Measurements from ENCODE around the gene CORIN. TPM values are rescaled to one million over a fixed set of nuclear protein-coding genes. Genes with fewer than 3 reads are reported as not detected.

Gene CORIN
- polyA plus RNA-seq, 4 donors = 0.04 to 0.16 TPM; not detected in 2

DNA sequence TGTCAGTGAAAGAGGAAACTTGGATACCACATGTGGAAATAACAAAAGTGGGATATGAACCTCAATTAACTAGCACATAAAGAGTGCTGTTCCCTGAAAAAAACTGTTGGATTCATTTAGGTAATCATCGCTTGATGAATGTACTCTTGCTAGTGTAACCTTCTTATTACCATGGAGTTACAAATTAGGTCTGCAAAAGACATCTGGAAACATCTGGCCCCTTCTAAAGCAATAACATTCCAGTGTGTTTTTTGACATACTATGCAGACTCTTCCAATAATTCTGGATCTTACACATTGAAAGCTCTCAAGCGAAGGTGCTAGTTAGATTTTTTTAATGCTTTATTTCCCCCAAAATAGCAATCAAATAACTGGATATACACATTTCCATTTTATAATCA lies 218.2 kb downstream of the CORIN start:
- H3K27me3 ChIP-seq (ENCODE audit: control insufficient read depth in 3 of 3, insufficient read depth in 3 of 3, low read length in 3 of 3) = no peaks in the 10 kb centered on the region
- H3K4me1 ChIP-seq (ENCODE audit: control insufficient read depth in 3 of 3, insufficient read depth in 2 of 3, low read depth in 1 of 3, low read length in 2 of 3) = no peaks in the 10 kb centered on the region
- 77 to 93% (median 92%) methylated on average over 2 of the region's 2 CpGs for WGBS, 3 donors
- FAIRE-seq (no peak), DNase-seq (no peak)
- no peak overlapping the region for H3K27ac ChIP-seq (ENCODE audit: low read depth in 1 of 3, low read length in 2 of 3)
- H3K4me3 ChIP-seq (ENCODE audit: low read depth in 1 of 3, low read length in 3 of 3) = no peak overlapping the region
- H3K9me3 ChIP-seq (ENCODE audit: control insufficient read depth in 2 of 2, insufficient read depth in 1 of 2, low read depth in 1 of 2, low read length in 1 of 2) = peaks cover 0 to 3% of the 10 kb centered on the region in 2 donors
- no peaks in the 10 kb centered on the region for H3K36me3 ChIP-seq (ENCODE audit: control insufficient read depth in 3 of 3, insufficient read depth in 2 of 3, low read depth in 1 of 3, low read length in 3 of 3)

DNA sequence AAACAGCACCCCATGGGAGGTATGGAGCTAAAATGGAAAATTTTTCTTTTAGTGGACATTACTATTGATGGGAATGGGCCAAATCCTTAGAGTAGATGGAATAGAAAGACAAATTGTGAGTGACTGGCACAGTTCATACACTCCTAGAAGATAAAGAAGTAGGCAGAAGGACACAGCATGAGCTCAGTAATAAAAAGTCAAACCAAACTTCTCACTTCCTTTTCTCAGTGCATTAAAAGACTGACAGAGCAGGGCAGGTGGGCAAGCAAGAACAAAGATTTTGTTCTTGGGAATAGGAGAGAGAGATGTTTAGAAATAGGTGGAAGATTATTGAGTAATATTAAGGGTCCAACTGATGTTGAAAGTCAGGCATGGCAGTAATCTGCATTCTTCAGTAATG lies 220.3 kb downstream of the CORIN start:
- Histone ChIP-seq H3K27me3 (ENCODE audit: control insufficient read depth in 3 of 3, insufficient read depth in 3 of 3, low read length in 3 of 3) (no peaks in the 10 kb centered on the region), H3K27ac (ENCODE audit: low read depth in 1 of 3, low read length in 2 of 3) (no peak overlapping the region), H3K4me3 (ENCODE audit: low read depth in 1 of 3, low read length in 3 of 3) (no peak overlapping the region), H3K9me3 (ENCODE audit: control insufficient read depth in 2 of 2, insufficient read depth in 1 of 2, low read depth in 1 of 2, low read length in 1 of 2) (peaks cover 0 to 2% of the 10 kb centered on the region in 2 donors), H3K36me3 (ENCODE audit: control insufficient read depth in 3 of 3, insufficient read depth in 2 of 3, low read depth in 1 of 3, low read length in 3 of 3) (no peaks in the 10 kb centered on the region), H3K4me1 (ENCODE audit: control insufficient read depth in 3 of 3, insufficient read depth in 2 of 3, low read depth in 1 of 3, low read length in 2 of 3) (no peaks in the 10 kb centered on the region)
- FAIRE-seq (no peak), DNase-seq (no peak)

DNA sequence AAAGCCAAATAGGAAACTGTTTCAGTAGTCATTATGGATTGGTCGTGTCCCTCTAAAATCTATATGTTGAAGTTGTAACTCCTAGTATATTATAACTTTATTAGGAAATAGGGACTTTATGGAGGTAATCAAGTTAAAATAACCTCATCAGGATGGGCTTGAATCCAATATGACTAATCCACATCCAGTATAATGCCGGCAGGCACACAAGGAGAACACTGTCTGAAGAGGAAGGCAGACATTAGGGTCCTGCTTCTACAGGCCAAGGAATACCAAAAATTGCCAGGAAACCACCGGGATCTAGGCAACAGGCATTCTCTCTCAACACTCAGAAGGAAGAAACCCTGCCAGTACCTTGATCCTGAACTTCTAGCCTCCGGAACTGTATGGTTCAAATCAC lies 222.5 kb downstream of the CORIN start:
- no peaks in the 10 kb centered on the region for H3K4me1 ChIP-seq (ENCODE audit: control insufficient read depth in 3 of 3, insufficient read depth in 2 of 3, low read depth in 1 of 3, low read length in 2 of 3)
- WGBS, 3 donors = 51 to 74% (median 54%) methylated on average over 4 of the region's 4 CpGs
- H3K36me3 ChIP-seq (ENCODE audit: control insufficient read depth in 3 of 3, insufficient read depth in 2 of 3, low read depth in 1 of 3, low read length in 3 of 3) = no peaks in the 10 kb centered on the region
- no peak for DNase-seq
- no peaks in the 10 kb centered on the region for H3K27me3 ChIP-seq (ENCODE audit: control insufficient read depth in 3 of 3, insufficient read depth in 3 of 3, low read length in 3 of 3)
- H3K4me3 ChIP-seq (ENCODE audit: low read depth in 1 of 3, low read length in 3 of 3) = no peak overlapping the region
- H3K27ac ChIP-seq (ENCODE audit: low read depth in 1 of 3, low read length in 2 of 3) = no peak overlapping the region
- no peaks in the 10 kb centered on the region for H3K9me3 ChIP-seq (ENCODE audit: control insufficient read depth in 2 of 2, insufficient read depth in 1 of 2, low read depth in 1 of 2, low read length in 1 of 2)
- no peak for FAIRE-seq

DNA sequence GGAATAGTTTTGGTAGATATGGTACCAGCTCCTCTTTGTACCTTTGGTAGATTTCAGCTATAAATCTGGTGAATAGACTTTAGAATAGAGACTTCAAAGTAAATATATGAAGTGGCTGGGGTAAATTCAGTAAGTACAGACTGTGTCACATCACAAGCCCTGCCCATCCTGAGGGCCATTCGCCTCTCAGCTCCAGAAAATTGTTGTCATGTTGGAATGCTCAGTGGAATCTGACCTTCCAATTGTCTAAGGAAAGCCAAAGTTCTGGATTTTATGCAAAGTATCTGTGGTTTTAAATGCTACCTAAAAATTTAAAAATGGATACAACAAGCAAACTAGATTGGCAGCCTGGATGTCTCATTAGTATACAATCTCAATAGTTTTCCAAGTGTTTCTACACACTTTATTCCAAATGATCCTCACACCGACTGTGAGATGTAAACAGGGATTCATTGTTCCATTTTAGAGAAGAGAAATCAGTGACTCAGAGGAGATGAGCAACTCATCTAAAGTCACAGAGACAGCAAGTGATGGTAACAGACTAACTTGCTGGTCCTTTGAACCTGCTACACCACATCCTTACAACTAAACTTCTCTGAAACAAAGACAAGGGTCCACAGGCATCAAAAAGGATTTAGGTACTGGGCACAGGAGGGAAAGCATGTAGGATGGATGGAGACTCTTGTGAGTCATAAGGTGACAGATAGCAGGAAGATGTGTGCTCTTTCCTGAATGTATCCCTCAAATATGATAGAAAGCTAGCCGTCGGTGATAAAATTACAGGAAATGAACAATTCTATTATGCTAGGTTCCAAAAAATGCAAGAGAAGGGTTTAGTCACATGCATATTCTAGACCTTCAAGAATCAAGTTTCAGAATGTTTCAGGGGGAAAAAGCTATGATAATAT lies 225.5 kb downstream of the CORIN start:
- DNase-seq (no peak), FAIRE-seq (no peak)
- Histone ChIP-seq H3K4me3 (ENCODE audit: low read depth in 1 of 3, low read length in 3 of 3) (no peak overlapping the region), H3K4me1 (ENCODE audit: control insufficient read depth in 3 of 3, insufficient read depth in 2 of 3, low read depth in 1 of 3, low read length in 2 of 3) (no peaks in the 10 kb centered on the region), H3K27ac (ENCODE audit: low read depth in 1 of 3, low read length in 2 of 3) (no peak overlapping the region), H3K27me3 (ENCODE audit: control insufficient read depth in 3 of 3, insufficient read depth in 3 of 3, low read length in 3 of 3) (no peaks in the 10 kb centered on the region), H3K36me3 (ENCODE audit: control insufficient read depth in 3 of 3, insufficient read depth in 2 of 3, low read depth in 1 of 3, low read length in 3 of 3) (no peaks in the 10 kb centered on the region), H3K9me3 (ENCODE audit: control insufficient read depth in 2 of 2, insufficient read depth in 1 of 2, low read depth in 1 of 2, low read length in 1 of 2) (no peaks in the 10 kb centered on the region)
- 61 to 80% (median 77%) methylated on average over 4 of the region's 4 CpGs for WGBS, 3 donors

DNA sequence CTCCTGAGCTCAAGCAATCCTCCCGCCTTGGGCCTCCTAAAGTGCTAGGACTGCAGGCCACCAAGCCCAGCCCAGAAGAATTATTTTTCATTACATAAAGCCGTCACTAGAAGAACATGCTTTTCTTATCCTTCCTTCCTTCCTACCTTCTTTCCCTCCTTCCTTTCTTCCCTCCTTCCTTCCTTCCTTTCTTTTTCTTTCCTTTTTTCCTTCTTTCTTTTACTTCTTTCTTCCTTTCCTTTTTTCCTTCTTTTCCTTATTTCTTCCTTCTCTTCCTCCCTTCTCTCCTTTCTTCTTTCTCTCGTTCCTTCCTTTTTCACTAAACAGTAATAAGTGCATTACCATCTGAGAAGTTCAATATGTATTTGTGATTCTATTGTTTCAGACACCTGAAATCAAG lies 231.4 kb downstream of the CORIN start:
- H3K27ac ChIP-seq (ENCODE audit: low read depth in 1 of 3, low read length in 2 of 3) = no peak overlapping the region
- no peak overlapping the region for H3K4me3 ChIP-seq (ENCODE audit: low read depth in 1 of 3, low read length in 3 of 3)
- H3K4me1 ChIP-seq (ENCODE audit: control insufficient read depth in 3 of 3, insufficient read depth in 2 of 3, low read depth in 1 of 3, low read length in 2 of 3) = no peaks in the 10 kb centered on the region
- no peaks in the 10 kb centered on the region for H3K36me3 ChIP-seq (ENCODE audit: control insufficient read depth in 3 of 3, insufficient read depth in 2 of 3, low read depth in 1 of 3, low read length in 3 of 3)
- H3K27me3 ChIP-seq (ENCODE audit: control insufficient read depth in 3 of 3, insufficient read depth in 3 of 3, low read length in 3 of 3) = no peaks in the 10 kb centered on the region
- no peaks in the 10 kb centered on the region for H3K9me3 ChIP-seq (ENCODE audit: control insufficient read depth in 2 of 2, insufficient read depth in 1 of 2, low read depth in 1 of 2, low read length in 1 of 2)
- FAIRE-seq (no peak), DNase-seq (no peak)
- 93 to 95% (median 93%) methylated on average over 3 of the region's 3 CpGs for WGBS, 3 donors

DNA sequence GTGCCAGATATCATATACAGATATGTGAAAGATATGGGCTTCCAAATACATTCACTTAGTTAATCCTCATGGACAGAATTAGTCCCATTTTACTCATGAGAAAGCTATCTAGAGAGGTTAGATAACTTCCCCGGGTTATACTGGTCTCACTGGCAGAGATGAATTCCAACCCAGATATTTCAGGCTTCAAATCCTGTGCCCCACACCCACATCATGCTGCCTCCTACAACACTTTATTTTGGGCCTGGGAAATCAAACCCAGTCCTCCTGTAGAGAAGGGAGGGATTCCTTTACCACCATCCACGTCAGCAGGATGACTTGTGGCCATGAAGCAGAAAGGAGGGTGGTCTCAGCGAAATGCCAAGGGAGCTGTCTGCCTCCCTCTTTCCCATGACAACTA lies 239.0 kb downstream of the CORIN start:
- Histone ChIP-seq H3K36me3 (ENCODE audit: control insufficient read depth in 3 of 3, insufficient read depth in 2 of 3, low read depth in 1 of 3, low read length in 3 of 3) (peaks cover 0 to 2% (median 0%) of the 10 kb centered on the region in 3 donors), H3K4me1 (ENCODE audit: control insufficient read depth in 3 of 3, insufficient read depth in 2 of 3, low read depth in 1 of 3, low read length in 2 of 3) (no peaks in the 10 kb centered on the region), H3K27me3 (ENCODE audit: control insufficient read depth in 3 of 3, insufficient read depth in 3 of 3, low read length in 3 of 3) (no peaks in the 10 kb centered on the region), H3K4me3 (ENCODE audit: low read depth in 1 of 3, low read length in 3 of 3) (no peak overlapping the region), H3K9me3 (ENCODE audit: control insufficient read depth in 2 of 2, insufficient read depth in 1 of 2, low read depth in 1 of 2, low read length in 1 of 2) (no peaks in the 10 kb centered on the region), H3K27ac (ENCODE audit: low read depth in 1 of 3, low read length in 2 of 3) (no peak overlapping the region)
- DNase-seq (no peak), FAIRE-seq (no peak)
- 90 to 92% (median 92%) methylated on average over 3 of the region's 3 CpGs for WGBS, 3 donors

DNA sequence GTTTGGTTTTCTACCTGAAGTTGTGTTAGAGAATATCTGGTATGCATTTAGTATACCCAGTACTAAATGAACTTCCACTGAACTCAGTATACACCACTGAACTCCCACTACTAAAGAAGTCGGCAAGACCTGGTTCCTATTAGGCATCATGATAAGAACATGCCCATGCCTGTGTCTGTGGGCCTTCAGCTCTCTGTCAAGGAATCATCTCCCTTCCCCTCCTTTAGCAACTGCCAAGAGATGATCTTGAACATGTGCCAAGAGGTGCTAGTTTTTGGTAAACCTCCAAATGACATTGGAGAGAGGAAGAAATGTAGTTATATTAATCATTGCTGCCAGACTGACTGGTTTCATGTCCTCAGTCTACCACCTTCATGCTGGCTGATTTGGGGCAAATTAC lies 239.5 kb downstream of the CORIN start:
- Histone ChIP-seq H3K27me3 (ENCODE audit: control insufficient read depth in 3 of 3, insufficient read depth in 3 of 3, low read length in 3 of 3) (no peaks in the 10 kb centered on the region), H3K36me3 (ENCODE audit: control insufficient read depth in 3 of 3, insufficient read depth in 2 of 3, low read depth in 1 of 3, low read length in 3 of 3) (peaks cover 0 to 2% (median 0%) of the 10 kb centered on the region in 3 donors), H3K27ac (ENCODE audit: low read depth in 1 of 3, low read length in 2 of 3) (no peak overlapping the region), H3K4me1 (ENCODE audit: control insufficient read depth in 3 of 3, insufficient read depth in 2 of 3, low read depth in 1 of 3, low read length in 2 of 3) (no peaks in the 10 kb centered on the region), H3K9me3 (ENCODE audit: control insufficient read depth in 2 of 2, insufficient read depth in 1 of 2, low read depth in 1 of 2, low read length in 1 of 2) (no peaks in the 10 kb centered on the region), H3K4me3 (ENCODE audit: low read depth in 1 of 3, low read length in 3 of 3) (no peak overlapping the region)
- DNase-seq (no peak), FAIRE-seq (no peak)
- WGBS, 3 donors = 93 to 96% (median 96%) methylated on average over 1 of the region's 1 CpG

DNA sequence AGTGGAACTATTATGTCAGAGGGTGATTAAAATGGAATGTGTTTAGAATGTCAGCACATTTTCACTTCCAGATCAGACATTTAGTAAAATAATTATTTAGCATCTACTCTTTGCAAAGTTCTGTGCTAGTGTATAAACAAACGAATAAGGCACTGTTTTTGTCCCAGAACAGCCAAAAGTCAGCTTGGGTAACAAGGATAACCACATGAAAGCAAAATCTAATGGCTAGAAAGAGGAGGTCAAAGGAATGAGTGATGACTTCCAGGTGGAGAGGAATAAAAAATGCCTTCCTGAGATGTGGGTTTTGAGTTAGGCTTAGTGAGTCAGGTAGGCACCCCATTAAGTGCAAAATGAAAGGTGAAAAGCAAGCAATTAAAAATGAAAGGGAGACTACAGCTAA lies 240.2 kb downstream of the CORIN start:
- FAIRE-seq (no peak), DNase-seq (no peak)
- Histone ChIP-seq H3K4me3 (ENCODE audit: low read depth in 1 of 3, low read length in 3 of 3) (no peak overlapping the region), H3K27ac (ENCODE audit: low read depth in 1 of 3, low read length in 2 of 3) (no peak overlapping the region), H3K36me3 (ENCODE audit: control insufficient read depth in 3 of 3, insufficient read depth in 2 of 3, low read depth in 1 of 3, low read length in 3 of 3) (peaks cover 0 to 2% (median 0%) of the 10 kb centered on the region in 3 donors), H3K4me1 (ENCODE audit: control insufficient read depth in 3 of 3, insufficient read depth in 2 of 3, low read depth in 1 of 3, low read length in 2 of 3) (no peaks in the 10 kb centered on the region), H3K27me3 (ENCODE audit: control insufficient read depth in 3 of 3, insufficient read depth in 3 of 3, low read length in 3 of 3) (no peaks in the 10 kb centered on the region), H3K9me3 (ENCODE audit: control insufficient read depth in 2 of 2, insufficient read depth in 1 of 2, low read depth in 1 of 2, low read length in 1 of 2) (no peaks in the 10 kb centered on the region)
- 77 to 90% (median 78%) methylated on average over 1 of the region's 1 CpG for whole genome bisulfite sequencing, 3 donors

DNA sequence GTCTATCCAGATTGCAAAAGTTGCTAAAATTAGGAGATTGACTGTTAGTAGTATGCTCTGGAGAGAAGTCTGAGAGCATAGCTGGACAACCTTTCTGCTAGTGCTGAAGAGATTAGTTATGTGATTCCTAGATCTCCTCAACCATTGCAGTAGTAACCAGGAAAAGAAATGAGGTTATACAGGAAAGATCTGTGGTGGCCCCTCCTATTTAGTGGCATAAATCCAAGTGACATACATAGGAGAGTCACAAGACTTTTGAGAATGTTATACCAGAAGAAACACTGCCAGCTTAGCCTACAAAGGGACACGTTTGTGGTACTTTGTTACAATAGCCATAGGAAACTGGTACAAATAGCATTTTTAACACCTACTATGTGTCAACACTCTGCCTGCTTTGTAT lies 247.5 kb downstream of the CORIN start:
- H3K9me3 ChIP-seq (ENCODE audit: control insufficient read depth in 2 of 2, insufficient read depth in 1 of 2, low read depth in 1 of 2, low read length in 1 of 2) = peaks cover 0 to 6% of the 10 kb centered on the region in 2 donors
- no peak for FAIRE-seq
- 68 to 96% (median 86%) methylated on average over 1 of the region's 1 CpG for WGBS, 3 donors
- no peak overlapping the region for H3K4me3 ChIP-seq (ENCODE audit: low read depth in 1 of 3, low read length in 3 of 3)
- no peak overlapping the region for H3K27ac ChIP-seq (ENCODE audit: low read depth in 1 of 3, low read length in 2 of 3)
- peaks cover 4 to 24% (median 15%) of the 10 kb centered on the region in 3 donors for H3K36me3 ChIP-seq (ENCODE audit: control insufficient read depth in 3 of 3, insufficient read depth in 2 of 3, low read depth in 1 of 3, low read length in 3 of 3)
- DNase-seq = no peak
- no peaks in the 10 kb centered on the region for H3K4me1 ChIP-seq (ENCODE audit: control insufficient read depth in 3 of 3, insufficient read depth in 2 of 3, low read depth in 1 of 3, low read length in 2 of 3)
- no peaks in the 10 kb centered on the region for H3K27me3 ChIP-seq (ENCODE audit: control insufficient read depth in 3 of 3, insufficient read depth in 3 of 3, low read length in 3 of 3)
